Caco-2 (cell line): ENCODE results near the gene ATP6V0C. TPM values are rescaled to one million over a fixed set of nuclear protein-coding genes. Genes with fewer than 3 reads are reported as not detected.

Source experiments
- BruUV-seq: library from RNA; stranded (reverse); fragments of 400-500 nt; replicated peaks from 2 replicates; lab custom pipeline; 2021; lab: Mats Ljungman, UMichigan
- CTCF ChIA-PET: fragments of 300-600 bp; sonication (Branson Sonifier 250); formaldehyde crosslinking; loops from one replicate; lab custom pipeline; 2022; ENCODE audit warnings: antibody characterized with exemption; lab: Charles Lee
- POLR2A ChIA-PET: fragments of 300-600 bp; sonication (Branson Sonifier 250); formaldehyde crosslinking; loops from one replicate; lab custom pipeline; 2022; ENCODE audit warnings: antibody characterized with exemption; lab: Charles Lee
- DNase-seq, 2 experiments: peaks; one replicate each; pipeline versions ENCODE4 v3.0.0 to v3.0.0-alpha.2; 2020 to 2022
- H3K27me3 ChIP-seq: replicated peaks from 2 replicates; pipeline ENCODE4 v1.6.0; 2011; ENCODE audit warnings: low read length; ENCODE audit not compliant: control insufficient read depth, insufficient read depth
- H3K36me3 ChIP-seq: 2 replicates; pipeline ENCODE4 v1.5.1; 2011; ENCODE audit warnings: low read length; ENCODE audit not compliant: control insufficient read depth, insufficient read depth
- H3K4me1 ChIP-seq: fragments of 250-450 bp; sonication (Bioruptor Pico); 2 replicates; pipeline ENCODE4 v1.5.1; 2020; ENCODE audit warnings: mild to moderate bottlenecking
- H3K4me3 ChIP-seq: 2 replicates; pipeline ENCODE4 v1.5.1; 2011; ENCODE audit warnings: low read depth, mild to moderate bottlenecking, control low read depth, low read length
- H3K9me3 ChIP-seq: fragments of 250-450 bp; sonication (Bioruptor Pico); 2 replicates; pipeline ENCODE4 v1.5.1; 2020; ENCODE audit warnings: mild to moderate bottlenecking, moderate library complexity
- H3K27ac Mint-ChIP-seq: one replicate; pipeline ENCODE4 v1.8.0; 2022; ENCODE audit warnings: mixed read lengths; ENCODE audit not compliant: unreplicated experiment
- H3K27me3 Mint-ChIP-seq: one replicate; pipeline ENCODE4 v1.8.0; 2022; ENCODE audit warnings: mixed read lengths; ENCODE audit not compliant: insufficient read depth, unreplicated experiment
- H3K36me3 Mint-ChIP-seq: one replicate; pipeline ENCODE4 v1.8.0; 2022; ENCODE audit warnings: mild to moderate bottlenecking, mixed read lengths; ENCODE audit not compliant: insufficient read depth, unreplicated experiment
- H3K4me1 Mint-ChIP-seq: one replicate; pipeline ENCODE4 v1.8.0; 2022; ENCODE audit warnings: low read depth, mixed read lengths; ENCODE audit not compliant: unreplicated experiment
- H3K4me3 Mint-ChIP-seq: one replicate; pipeline ENCODE4 v1.8.0; 2022; ENCODE audit warnings: mild to moderate bottlenecking, moderate library complexity, mixed read lengths; ENCODE audit not compliant: unreplicated experiment
- H3K9me3 Mint-ChIP-seq: one replicate; pipeline ENCODE4 v1.8.0; 2022; ENCODE audit warnings: mixed read lengths; ENCODE audit not compliant: unreplicated experiment
- CTCF ChIP-seq, 2 experiments: fragments of 200-600 bp in 1 of 2; IDR thresholded peaks; 1 replicate in 1 of 2; 2 replicates in 1 of 2; pipeline versions ENCODE4 v1.5.1 to v1.8.0; 2011 to 2022; ENCODE audit warnings: antibody characterized with exemption in 1 of 2, control low read depth in 1 of 2, inconsistent platforms in 1 of 2, low read depth in 1 of 2, low read length in 1 of 2, mild to moderate bottlenecking in 1 of 2, moderate library complexity in 1 of 2; ENCODE audit not compliant: insufficient read depth in 1 of 2, severe bottlenecking in 1 of 2, unreplicated experiment in 1 of 2
- intact Hi-C: fragments of 100-400 bp; cut with micrococcal nuclease; formaldehyde crosslinking; loops from one replicate; pipeline ENCODE4 v1.10.0; 2022; ENCODE audit not compliant: unreplicated experiment
- total RNA-seq: library from RNA; stranded (reverse); gene quantifications from 2 replicates; pipeline ENCODE4 v1.2.3, GENCODE V29; 2022

Gene ATP6V0C
- total RNA-seq, 1 experiment from 2014 or later = 200 TPM

- peaks cover 42% of the 10 kb centered on the region for H3K36me3 Mint-ChIP-seq
- BruUV-seq = no TSS peak
- H3K36me3 ChIP-seq = peaks cover 6% of the 10 kb centered on the region
- intact Hi-C loops = no loop called here
- CTCF ChIA-PET = interaction anchor here (0.6 kb wide), 1 partner anchor 84 kb away, joined by 4 read pairs; no protein-coding TSS in a partner anchor
- no peaks in the 10 kb centered on the region for H3K9me3 Mint-ChIP-seq
- POLR2A ChIA-PET = no interaction called here
- no peaks in the 10 kb centered on the region for H3K27me3 ChIP-seq
- H3K27ac Mint-ChIP-seq = no peak overlapping the region
- no peak for TF ChIP-seq CTCF (IDR thresholded peaks at IDR 0.05; ENCODE audit: insufficient read depth in 1 of 2, low read depth in 1 of 2, low read length in 1 of 2, severe bottlenecking in 1 of 2, unreplicated experiment in 1 of 2)
- H3K27me3 Mint-ChIP-seq = no peaks in the 10 kb centered on the region
- H3K4me3 Mint-ChIP-seq = no peak overlapping the region
- no peaks in the 10 kb centered on the region for H3K9me3 ChIP-seq
- no peak overlapping the region for H3K4me3 ChIP-seq
- peaks cover 16% of the 10 kb centered on the region for H3K4me1 Mint-ChIP-seq
- peaks cover 25% of the 10 kb centered on the region for H3K4me1 ChIP-seq
- DNase-seq = no peak
Measured at GRCh38 chr16:2527071-2527783, 13.5 kb downstream of the ATP6V0C start.

GRCh38 chr16:2527784-2528100 is 14.0 kb downstream of the ATP6V0C start:
- intact Hi-C loops = no loop called here
- ChIA-PET CTCF (interaction anchor here (0.6 kb wide), 1 partner anchor 83 kb away, joined by 4 read pairs; no protein-coding TSS in a partner anchor), POLR2A (no interaction called here)
- Mint-ChIP-seq H3K27me3 (no peaks in the 10 kb centered on the region), H3K4me3 (no peak overlapping the region), H3K36me3 (peaks cover 47% of the 10 kb centered on the region), H3K27ac (no peak overlapping the region), H3K4me1 (peaks cover 16% of the 10 kb centered on the region), H3K9me3 (no peaks in the 10 kb centered on the region)
- no peak for TF ChIP-seq CTCF (IDR thresholded peaks at IDR 0.05; ENCODE audit: insufficient read depth in 1 of 2, low read depth in 1 of 2, low read length in 1 of 2, severe bottlenecking in 1 of 2, unreplicated experiment in 1 of 2)
- H3K4me1 ChIP-seq = peaks cover 25% of the 10 kb centered on the region
- DNase-seq = no peak
- peaks cover 6% of the 10 kb centered on the region for H3K36me3 ChIP-seq
- no peaks in the 10 kb centered on the region for H3K9me3 ChIP-seq
- BruUV-seq = no TSS peak
- H3K27me3 ChIP-seq = no peaks in the 10 kb centered on the region
- H3K4me3 ChIP-seq = no peak overlapping the region

- Mint-ChIP-seq H3K27ac (no peak overlapping the region), H3K9me3 (no peaks in the 10 kb centered on the region), H3K27me3 (no peaks in the 10 kb centered on the region), H3K36me3 (peaks cover 47% of the 10 kb centered on the region), H3K4me3 (no peak overlapping the region), H3K4me1 (peaks cover 15% of the 10 kb centered on the region)
- intact Hi-C loops = no loop called here
- no peak overlapping the region for H3K4me3 ChIP-seq
- H3K36me3 ChIP-seq = peaks cover 5% of the 10 kb centered on the region
- no peaks in the 10 kb centered on the region for H3K9me3 ChIP-seq
- POLR2A ChIA-PET = no interaction called here
- peaks cover 21% of the 10 kb centered on the region for H3K4me1 ChIP-seq
- no peak for TF ChIP-seq CTCF (IDR thresholded peaks at IDR 0.05; ENCODE audit: insufficient read depth in 1 of 2, low read depth in 1 of 2, low read length in 1 of 2, severe bottlenecking in 1 of 2, unreplicated experiment in 1 of 2)
- no peak for DNase-seq
- CTCF ChIA-PET = interaction anchor here (0.6 kb wide), 1 partner anchor 83 kb away, joined by 4 read pairs; no protein-coding TSS in a partner anchor
- BruUV-seq = no TSS peak
- no peaks in the 10 kb centered on the region for H3K27me3 ChIP-seq
Measured at GRCh38 chr16:2528161-2529060, 14.7 kb downstream of the ATP6V0C start.
